ENCODE results near the gene SH3BGRL. TPM values are rescaled to one million over a fixed set of nuclear protein-coding genes. Genes with fewer than 3 reads are reported as not detected.

The SH3BGRL gene
- 147 TPM for polyA plus RNA-seq (2013, experiment 1 of 2)
- polyA plus RNA-seq (2013, experiment 2 of 2) = 156 TPM

DNA sequence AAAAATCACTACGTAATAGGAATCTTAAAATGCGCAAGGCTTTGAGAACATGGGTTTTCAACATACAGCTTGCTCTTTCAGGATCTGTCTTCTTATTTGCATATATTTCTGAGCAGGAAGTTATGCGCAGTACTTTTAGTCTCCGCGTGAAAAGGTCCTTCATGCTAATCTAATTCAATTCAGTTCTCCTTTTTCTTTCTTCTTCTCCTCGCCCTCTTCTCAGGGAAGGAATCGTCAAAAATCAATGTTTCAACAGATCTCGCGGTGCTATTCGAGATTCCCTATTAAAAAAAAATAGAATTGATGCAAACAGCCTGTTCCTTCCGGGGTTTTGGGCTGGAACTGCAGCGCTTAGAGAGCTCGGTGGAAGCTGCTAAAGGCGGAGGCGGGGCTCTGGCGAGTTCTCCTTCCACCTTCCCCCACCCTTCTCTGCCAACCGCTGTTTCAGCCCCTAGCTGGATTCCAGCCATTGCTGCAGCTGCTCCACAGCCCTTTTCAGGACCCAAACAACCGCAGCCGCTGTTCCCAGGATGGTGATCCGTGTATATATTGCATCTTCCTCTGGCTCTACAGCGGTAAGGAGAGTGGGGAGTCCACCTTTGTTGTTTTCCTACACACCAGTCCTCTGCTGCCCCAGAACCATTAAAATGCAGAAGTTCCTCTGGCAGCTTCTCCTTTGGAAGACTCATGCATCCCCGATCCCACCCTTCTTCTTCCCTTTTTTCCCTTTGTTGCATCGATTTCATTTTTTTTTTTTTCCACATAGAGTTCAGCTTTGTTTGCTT is at the start of gene SH3BGRL, which contains the start of gene HMGN5:
Gene SH3BGRL, plus strand, starts transcription at position 432 of the 785 bp plus-strand sequence. Its CDS starts 99 bp downstream, at position 531.
Gene HMGN5, minus strand, starts transcription at position 243 of the 785 bp plus-strand sequence. CDS start 80,364 bp downstream, outside the sequence.
- Histone ChIP-seq H3K4me3 (ENCODE audit: insufficient read depth in 1 of 2, low read depth in 1 of 2, low read length in 2 of 2) (peak within 1 kb of the TSS; percentile 61 to 93), H4K91ac (ENCODE audit: low read length) (no peak within 1 kb of the TSS), H2BK15ac (ENCODE audit: low read depth, poor library complexity, severe bottlenecking) (no peak within 1 kb of the TSS), H4K8ac (ENCODE audit: low read length) (no peak within 1 kb of the TSS), H3K4ac (ENCODE audit: low read depth in 1 of 2, low read length in 2 of 2) (peak within 1 kb of the TSS in 1 of 2 experiments; percentile 37), H3K79me1 (replicated peaks; ENCODE audit: low read length, poor library complexity, severe bottlenecking) (no peaks in the 10 kb centered on the region), H3K4me2 (ENCODE audit: low read length, poor library complexity, severe bottlenecking) (peak within 1 kb of the TSS; percentile 34), H2BK12ac (ENCODE audit: low read length in 2 of 2) (no peak within 1 kb of the TSS), H2AFZ (ENCODE audit: low read depth, low read length) (no peak within 1 kb of the TSS), H3K27me3 (ENCODE audit: control insufficient read depth in 1 of 2, insufficient read depth in 1 of 2, low read length in 2 of 2) (no peaks in the 10 kb centered on the region), H2BK120ac (ENCODE audit: low read depth, low read length) (no peak within 1 kb of the TSS), H3K36me3 (ENCODE audit: control insufficient read depth in 1 of 2, insufficient read depth in 2 of 2, low read depth in 1 of 2, low read length in 2 of 2) (no peaks in the 10 kb centered on the region), H3K23ac (ENCODE audit: low read length in 2 of 2) (no peak within 1 kb of the TSS), H2AK5ac (ENCODE audit: low read length, severe bottlenecking) (no peak within 1 kb of the TSS), H3K14ac (ENCODE audit: low read length in 2 of 2) (no peak within 1 kb of the TSS), H3K9ac (ENCODE audit: low read length) (peak within 1 kb of the TSS; percentile 95), H3K4me1 (ENCODE audit: control insufficient read depth, insufficient read depth, low read depth, low read length) (no peaks in the 10 kb centered on the region), H3K27ac (ENCODE audit: low read length, poor library complexity, severe bottlenecking) (peak within 1 kb of the TSS; percentile 88), H3K18ac (ENCODE audit: low read depth in 1 of 2, low read length in 2 of 2) (peak within 1 kb of the TSS; percentile 21 to 58), H2BK5ac (ENCODE audit: low read depth, low read length, poor library complexity, severe bottlenecking) (no peak within 1 kb of the TSS), H3K9me3 (ENCODE audit: control insufficient read depth, low read length) (no peaks in the 10 kb centered on the region)
- DNase-seq = peak; percentile 92
- under 1% methylated on average over 19 of the region's 23 CpGs for WGBS

DNA sequence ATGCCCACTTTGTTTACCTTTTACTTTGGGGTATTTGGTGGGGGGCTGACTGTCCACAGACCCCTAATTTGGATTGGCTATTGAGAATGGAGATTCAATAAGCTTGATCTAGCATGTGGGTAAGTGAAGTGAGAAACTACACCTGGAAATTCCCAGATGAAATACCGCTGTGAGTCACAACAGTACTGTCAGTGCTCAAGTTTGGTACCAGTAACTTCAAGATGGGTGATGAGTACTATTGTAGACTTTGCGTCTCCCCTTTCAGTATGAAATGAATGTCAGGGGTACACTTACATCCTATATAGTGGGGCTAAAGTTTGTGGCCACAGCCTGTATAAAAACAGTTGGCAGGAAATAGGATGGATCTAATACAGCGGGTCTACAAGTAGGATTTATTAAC is 33.5 kb upstream of the SH3BGRL start:
- no peaks in the 10 kb centered on the region for H3K4me1 ChIP-seq (ENCODE audit: control insufficient read depth, insufficient read depth, low read depth, low read length)
- H2BK15ac ChIP-seq (ENCODE audit: low read depth, poor library complexity, severe bottlenecking) = no peak overlapping the region
- no peak overlapping the region for H3K27ac ChIP-seq (ENCODE audit: low read length, poor library complexity, severe bottlenecking)
- no peaks in the 10 kb centered on the region for H3K79me1 ChIP-seq (replicated peaks; ENCODE audit: low read length, poor library complexity, severe bottlenecking)
- H3K23ac ChIP-seq (ENCODE audit: low read length in 2 of 2) = no peak overlapping the region
- H3K4me2 ChIP-seq (ENCODE audit: low read length, poor library complexity, severe bottlenecking) = no peak overlapping the region
- no peak overlapping the region for H3K14ac ChIP-seq (ENCODE audit: low read length in 2 of 2)
- DNase-seq = no peak
- H2BK120ac ChIP-seq (ENCODE audit: low read depth, low read length) = no peak overlapping the region
- H2AK5ac ChIP-seq (ENCODE audit: low read length, severe bottlenecking) = no peak overlapping the region
- no peak overlapping the region for H2BK12ac ChIP-seq (ENCODE audit: low read length in 2 of 2)
- no peaks in the 10 kb centered on the region for H3K27me3 ChIP-seq (ENCODE audit: control insufficient read depth in 1 of 2, insufficient read depth in 1 of 2, low read length in 2 of 2)
- H4K91ac ChIP-seq (ENCODE audit: low read length) = no peak overlapping the region
- H3K9ac ChIP-seq (ENCODE audit: low read length) = no peak overlapping the region
- no peak overlapping the region for H2AFZ ChIP-seq (ENCODE audit: low read depth, low read length)
- no peaks in the 10 kb centered on the region for H3K9me3 ChIP-seq (ENCODE audit: control insufficient read depth, low read length)
- whole genome bisulfite sequencing = 93% methylated on average over 3 of the region's 3 CpGs
- H3K36me3 ChIP-seq (ENCODE audit: control insufficient read depth in 1 of 2, insufficient read depth in 2 of 2, low read depth in 1 of 2, low read length in 2 of 2) = no peaks in the 10 kb centered on the region
- H4K8ac ChIP-seq (ENCODE audit: low read length) = no peak overlapping the region
- no peak overlapping the region for H2BK5ac ChIP-seq (ENCODE audit: low read depth, low read length, poor library complexity, severe bottlenecking)
- H3K4ac ChIP-seq (ENCODE audit: low read depth in 1 of 2, low read length in 2 of 2) = no peak overlapping the region
- no peak overlapping the region for H3K4me3 ChIP-seq (ENCODE audit: insufficient read depth in 1 of 2, low read depth in 1 of 2, low read length in 2 of 2)
- H3K18ac ChIP-seq (ENCODE audit: low read depth in 1 of 2, low read length in 2 of 2) = no peak overlapping the region

DNA sequence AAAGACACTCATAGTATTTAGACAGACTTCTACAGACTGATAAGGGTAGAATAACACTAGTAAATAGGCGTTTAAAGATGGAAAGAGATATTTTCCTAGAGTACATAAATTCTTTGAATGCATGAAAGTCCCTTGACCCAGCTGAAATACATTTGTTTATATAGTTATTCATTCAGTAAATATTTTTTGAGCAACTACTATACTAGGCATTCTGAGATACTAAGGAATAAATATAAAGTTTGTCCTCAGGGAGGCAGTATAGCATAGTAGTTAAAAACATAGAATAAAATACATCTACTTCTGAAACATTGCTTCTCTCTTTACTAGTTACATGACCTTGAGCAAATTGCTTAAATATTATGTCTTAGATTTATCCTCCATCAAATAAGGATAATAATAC is 27.6 kb upstream of the SH3BGRL start:
- DNase-seq = peak; percentile 29
- Histone ChIP-seq H3K9ac (ENCODE audit: low read length) (no peak overlapping the region), H2AFZ (ENCODE audit: low read depth, low read length) (no peak overlapping the region), H3K4me1 (ENCODE audit: control insufficient read depth, insufficient read depth, low read depth, low read length) (no peaks in the 10 kb centered on the region), H3K23ac (ENCODE audit: low read length in 2 of 2) (no peak overlapping the region), H3K36me3 (ENCODE audit: control insufficient read depth in 1 of 2, insufficient read depth in 2 of 2, low read depth in 1 of 2, low read length in 2 of 2) (no peaks in the 10 kb centered on the region), H3K14ac (ENCODE audit: low read length in 2 of 2) (no peak overlapping the region), H2BK120ac (ENCODE audit: low read depth, low read length) (no peak overlapping the region), H3K4me3 (ENCODE audit: insufficient read depth in 1 of 2, low read depth in 1 of 2, low read length in 2 of 2) (no peak overlapping the region), H3K9me3 (ENCODE audit: control insufficient read depth, low read length) (no peaks in the 10 kb centered on the region), H3K4me2 (ENCODE audit: low read length, poor library complexity, severe bottlenecking) (no peak overlapping the region), H4K91ac (ENCODE audit: low read length) (no peak overlapping the region), H3K4ac (ENCODE audit: low read depth in 1 of 2, low read length in 2 of 2) (no peak overlapping the region), H2BK5ac (ENCODE audit: low read depth, low read length, poor library complexity, severe bottlenecking) (no peak overlapping the region), H4K8ac (ENCODE audit: low read length) (no peak overlapping the region), H3K27me3 (ENCODE audit: control insufficient read depth in 1 of 2, insufficient read depth in 1 of 2, low read length in 2 of 2) (no peaks in the 10 kb centered on the region), H2BK15ac (ENCODE audit: low read depth, poor library complexity, severe bottlenecking) (no peak overlapping the region), H2AK5ac (ENCODE audit: low read length, severe bottlenecking) (no peak overlapping the region), H2BK12ac (ENCODE audit: low read length in 2 of 2) (no peak overlapping the region), H3K79me1 (replicated peaks; ENCODE audit: low read length, poor library complexity, severe bottlenecking) (no peaks in the 10 kb centered on the region), H3K18ac (ENCODE audit: low read depth in 1 of 2, low read length in 2 of 2) (no peak overlapping the region), H3K27ac (ENCODE audit: low read length, poor library complexity, severe bottlenecking) (no peak overlapping the region)
- no CpG with 5 or more reads among the region's 1 CpG for whole genome bisulfite sequencing

DNA sequence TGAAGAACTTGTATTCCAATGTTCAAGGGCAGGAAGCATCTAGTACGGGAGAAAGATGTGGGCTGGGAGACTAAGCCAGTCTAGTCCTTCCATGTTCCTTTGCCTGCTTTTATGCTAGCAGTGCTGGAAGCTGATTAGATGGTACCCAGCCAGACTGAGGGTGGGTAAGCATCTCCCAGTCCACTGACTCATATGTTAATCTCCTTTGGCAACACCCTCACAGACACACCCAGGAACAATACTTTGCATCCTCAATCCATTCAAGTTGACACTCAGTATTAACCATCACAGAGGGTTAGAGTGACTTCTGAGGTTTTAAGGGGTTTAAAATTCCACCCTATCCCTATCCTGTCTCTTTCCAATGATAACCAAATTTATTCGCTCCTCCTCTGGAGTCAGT is 6.6 kb upstream of the SH3BGRL start:
- Histone ChIP-seq H3K4me2 (ENCODE audit: low read length, poor library complexity, severe bottlenecking) (no peak overlapping the region), H3K4ac (ENCODE audit: low read depth in 1 of 2, low read length in 2 of 2) (no peak overlapping the region), H2BK5ac (ENCODE audit: low read depth, low read length, poor library complexity, severe bottlenecking) (no peak overlapping the region), H3K4me3 (ENCODE audit: insufficient read depth in 1 of 2, low read depth in 1 of 2, low read length in 2 of 2) (no peak overlapping the region), H3K9me3 (ENCODE audit: control insufficient read depth, low read length) (no peaks in the 10 kb centered on the region), H3K23ac (ENCODE audit: low read length in 2 of 2) (no peak overlapping the region), H3K27ac (ENCODE audit: low read length, poor library complexity, severe bottlenecking) (no peak overlapping the region), H3K4me1 (ENCODE audit: control insufficient read depth, insufficient read depth, low read depth, low read length) (no peaks in the 10 kb centered on the region), H3K36me3 (ENCODE audit: control insufficient read depth in 1 of 2, insufficient read depth in 2 of 2, low read depth in 1 of 2, low read length in 2 of 2) (no peaks in the 10 kb centered on the region), H3K9ac (ENCODE audit: low read length) (no peak overlapping the region), H2AFZ (ENCODE audit: low read depth, low read length) (no peak overlapping the region), H4K8ac (ENCODE audit: low read length) (no peak overlapping the region), H2BK120ac (ENCODE audit: low read depth, low read length) (no peak overlapping the region), H2BK15ac (ENCODE audit: low read depth, poor library complexity, severe bottlenecking) (no peak overlapping the region), H3K27me3 (ENCODE audit: control insufficient read depth in 1 of 2, insufficient read depth in 1 of 2, low read length in 2 of 2) (no peaks in the 10 kb centered on the region), H2AK5ac (ENCODE audit: low read length, severe bottlenecking) (no peak overlapping the region), H3K18ac (ENCODE audit: low read depth in 1 of 2, low read length in 2 of 2) (no peak overlapping the region), H2BK12ac (ENCODE audit: low read length in 2 of 2) (no peak overlapping the region), H4K91ac (ENCODE audit: low read length) (no peak overlapping the region), H3K14ac (ENCODE audit: low read length in 2 of 2) (no peak overlapping the region), H3K79me1 (replicated peaks; ENCODE audit: low read length, poor library complexity, severe bottlenecking) (no peaks in the 10 kb centered on the region)
- no CpG with 5 or more reads among the region's 2 CpGs for WGBS
- DNase-seq = no peak

All from mesenchymal stem cell (in vitro differentiated cells and primary cell).